T1000 (cell line): ENCODE results near the gene RBMS3.

Experiments used
- DNase-seq: peaks from one replicate; lab custom pipeline; 2025; ENCODE audit warnings: mixed read lengths; lab: John Stamatoyannopoulos, UW

The RBMS3 gene

GRCh38 chr3:29942297-29942696 lies 661.4 kb downstream of the RBMS3 start:
- no peak for DNase-seq

GRCh38 chr3:29949131-29949530 lies 668.3 kb downstream of the RBMS3 start:
- DNase-seq: no peak

DNA sequence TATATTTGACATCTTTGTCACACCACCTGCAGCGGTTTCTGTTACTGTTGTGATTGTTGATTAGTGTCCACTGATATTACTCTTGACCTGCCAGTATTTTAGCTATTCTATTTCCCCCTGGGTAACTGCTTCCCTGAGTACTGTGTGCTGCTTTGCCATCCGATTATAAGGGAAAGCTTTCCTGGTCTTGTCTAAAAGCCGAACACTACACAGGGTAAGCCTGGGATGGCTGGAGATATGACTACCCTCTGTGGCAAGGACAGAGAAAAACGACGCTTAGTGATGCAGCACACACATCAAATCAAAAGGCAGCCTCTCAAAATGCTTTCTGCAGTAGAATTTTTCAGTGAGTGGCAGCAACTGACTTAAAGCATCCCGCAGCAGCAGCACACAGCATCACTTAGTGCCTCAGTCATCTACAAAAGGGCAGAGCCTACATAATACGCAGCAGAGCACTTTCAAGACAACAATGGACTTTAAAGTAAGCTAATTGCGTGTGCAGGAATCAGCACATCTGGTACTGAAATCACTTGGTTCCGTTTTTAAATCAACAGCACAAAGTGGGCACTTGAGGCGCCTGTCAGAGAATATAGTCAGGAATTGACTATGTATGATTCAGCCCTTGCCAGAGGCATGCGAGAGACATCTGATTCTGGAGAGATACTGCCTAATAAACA lies 669.2 kb downstream of the RBMS3 start:
- no peak for DNase-seq

GRCh38 chr3:29952431-29952830 lies 671.6 kb downstream of the RBMS3 start:
- DNase-seq: no peak

DNA sequence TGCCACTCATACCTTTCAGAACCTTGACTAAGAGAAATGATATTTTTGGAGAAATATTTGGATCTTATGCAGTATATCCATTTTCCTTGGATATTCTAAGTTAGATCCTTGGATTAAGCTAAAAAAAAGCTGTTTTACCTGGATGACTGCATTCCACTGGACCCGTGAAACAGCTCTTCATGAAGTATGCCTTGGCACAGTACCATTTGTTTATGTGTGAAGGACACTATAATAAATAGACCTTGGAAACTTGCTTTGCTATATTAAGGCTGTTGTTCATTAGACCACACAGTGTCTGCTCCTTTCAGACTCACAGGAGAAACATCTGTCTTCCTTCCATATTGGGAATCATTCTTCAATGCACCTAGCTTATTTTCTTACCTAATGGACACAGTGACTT lies 674.5 kb downstream of the RBMS3 start:
- DNase-seq: no peak

GRCh38 chr3:29958816-29959215 lies 677.9 kb downstream of the RBMS3 start:
- no peak for DNase-seq

GRCh38 chr3:29971895-29972294 lies 691.0 kb downstream of the RBMS3 start:
- no peak for DNase-seq

DNA sequence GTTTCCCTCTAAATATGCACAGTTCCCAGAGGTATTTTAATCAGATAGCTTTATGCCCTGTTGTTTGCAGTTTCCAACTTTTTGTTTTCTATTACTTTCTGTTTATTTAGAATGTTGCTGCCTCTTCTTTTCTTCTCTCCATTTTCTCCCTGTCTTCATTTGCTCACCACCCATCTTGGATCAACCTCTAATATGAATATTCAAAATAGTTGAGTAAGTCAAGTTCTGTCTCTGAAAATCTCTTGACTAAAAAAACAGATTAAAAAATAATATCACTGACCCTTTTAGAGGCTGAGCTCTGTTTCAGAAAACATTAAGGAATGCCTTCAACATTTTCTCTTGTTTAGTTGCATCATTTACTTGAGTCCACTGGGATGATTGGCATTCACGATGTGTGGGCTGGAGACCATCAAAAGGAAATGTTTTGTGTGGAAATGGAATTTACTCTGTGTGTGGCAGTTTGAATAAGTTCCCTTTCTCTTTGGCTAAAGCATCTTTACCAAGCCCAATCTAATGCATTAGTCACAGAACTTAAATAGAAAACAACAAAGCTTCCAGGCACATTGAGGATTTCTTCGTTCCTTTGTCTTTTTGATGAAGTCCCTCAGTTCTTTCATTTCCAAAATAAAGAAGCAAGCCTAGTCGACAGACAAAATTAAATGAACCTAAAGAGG lies 691.6 kb downstream of the RBMS3 start:
- no peak for DNase-seq

GRCh38 chr3:29973763-29974162 lies 692.9 kb downstream of the RBMS3 start:
- no peak for DNase-seq

DNA sequence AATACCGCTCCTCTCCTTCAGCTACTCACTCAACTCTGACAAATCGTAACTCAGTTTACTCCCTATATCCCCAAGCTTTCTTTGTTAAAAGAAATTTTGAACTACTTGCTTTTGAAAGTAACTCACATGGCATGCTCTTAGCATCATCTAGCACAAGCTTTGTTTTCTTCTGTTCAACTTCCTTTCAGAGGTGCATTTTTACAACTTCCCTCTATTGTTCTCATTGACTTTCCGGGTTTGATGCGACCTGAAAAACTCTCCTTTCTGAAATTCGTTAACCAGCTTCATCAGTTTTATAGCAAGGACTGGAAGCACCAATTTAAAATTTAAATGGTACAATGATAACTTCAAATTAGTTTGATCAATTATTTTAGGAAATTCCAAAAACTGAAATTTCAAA lies 696.0 kb downstream of the RBMS3 start:
- no peak for DNase-seq

DNA sequence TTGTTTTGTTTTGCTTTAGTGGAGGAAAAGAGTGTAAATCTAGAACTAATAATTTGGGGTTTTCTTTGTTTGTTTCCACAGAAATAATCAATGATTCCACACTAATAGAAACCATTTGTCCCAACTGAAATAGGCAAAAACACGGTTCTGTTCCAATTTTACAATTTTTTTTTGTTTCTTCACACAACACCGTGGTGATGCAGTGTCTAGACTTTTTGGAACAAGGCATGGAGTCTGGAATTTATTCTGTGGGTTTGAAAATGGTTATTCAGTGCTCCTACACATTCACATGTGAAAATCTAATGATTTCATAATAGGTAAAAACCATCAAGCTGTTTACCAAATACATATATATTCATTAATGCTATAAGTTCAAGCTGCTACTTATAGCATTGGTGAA lies 696.5 kb downstream of the RBMS3 start:
- DNase-seq: no peak

GRCh38 chr3:29978036-29978435 lies 697.2 kb downstream of the RBMS3 start:
- no peak for DNase-seq

GRCh38 chr3:29991198-29991597 lies 710.3 kb downstream of the RBMS3 start:
- DNase-seq: no peak

- no peak for DNase-seq
Observed at GRCh38 chr3:30002797-30003196, 721.9 kb downstream of the RBMS3 start.

- no peak for DNase-seq
Observed at GRCh38 chr3:30003741-30004140, 722.9 kb downstream of the RBMS3 start.

DNA sequence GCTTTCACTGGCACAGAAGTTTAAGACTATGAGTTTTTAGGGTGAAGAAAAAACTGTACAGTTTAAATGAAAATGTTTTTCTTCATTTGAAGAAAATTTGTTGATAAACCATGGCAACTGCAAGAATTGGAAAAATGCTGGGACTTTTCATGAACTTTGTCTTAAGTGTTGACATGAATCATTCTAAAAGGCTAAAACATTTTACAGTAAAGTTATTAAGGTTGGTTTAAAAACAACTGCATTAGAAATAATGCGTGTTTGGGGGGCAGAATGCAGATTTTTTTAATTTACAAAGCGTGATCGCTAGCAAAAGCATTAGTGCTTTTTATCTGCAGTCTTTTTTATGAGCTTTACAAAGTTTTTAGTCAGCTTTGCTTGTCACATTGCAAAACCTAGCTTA lies 723.6 kb downstream of the RBMS3 start:
- no peak for DNase-seq

DNA sequence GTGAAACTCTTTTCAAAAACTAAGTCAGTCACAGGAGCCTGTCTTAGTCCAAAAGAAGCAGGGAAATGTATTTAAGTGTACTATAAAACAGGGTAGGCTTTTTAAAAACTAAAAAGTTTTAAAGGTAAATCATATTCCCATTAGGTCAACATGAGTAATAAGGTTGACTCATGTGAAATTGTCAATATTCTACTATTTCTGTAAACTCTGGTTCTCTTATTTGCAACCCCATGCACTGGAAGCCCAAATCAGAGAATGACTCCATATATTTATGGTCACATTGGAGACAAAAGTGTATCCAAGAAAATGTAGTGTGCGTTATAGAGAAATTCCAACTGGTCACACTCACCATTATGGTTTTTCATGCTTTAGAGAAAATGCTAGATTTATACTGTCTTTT lies 725.2 kb downstream of the RBMS3 start:
- no peak for DNase-seq

GRCh38 chr3:30007668-30008067 lies 726.8 kb downstream of the RBMS3 start:
- no peak for DNase-seq

GRCh38 chr3:30011237-30011803 lies 730.4 kb downstream of the RBMS3 start:
- no peak for DNase-seq

DNA sequence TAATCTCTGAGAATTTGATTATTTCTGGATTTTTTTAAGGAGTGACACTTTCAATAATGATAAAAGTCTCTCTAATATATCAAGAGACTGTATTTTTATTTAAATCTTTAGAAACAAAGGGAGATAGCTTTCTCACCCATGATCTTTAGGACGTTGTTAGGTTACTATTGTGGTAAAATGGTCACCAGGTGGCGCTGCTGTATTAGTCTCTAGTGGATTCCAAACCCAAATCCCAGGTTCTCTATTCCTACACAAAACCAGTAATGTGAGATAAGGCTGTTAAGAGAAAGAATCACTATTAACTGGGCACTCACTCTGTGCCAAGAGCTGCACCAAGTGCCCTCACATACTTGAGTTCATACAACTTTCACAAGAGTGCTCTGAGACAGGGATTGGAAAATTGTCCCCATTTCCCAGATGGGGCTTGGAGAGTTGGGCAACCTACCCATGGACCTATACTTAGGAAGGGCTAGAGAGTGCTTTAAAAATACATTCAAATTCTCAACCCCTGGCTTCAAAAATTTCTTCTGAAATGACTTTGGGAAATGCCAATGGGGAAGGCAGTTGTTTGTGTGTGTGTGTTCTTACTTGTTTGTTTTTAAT lies 732.2 kb downstream of the RBMS3 start:
- peak; percentile 66 for DNase-seq

GRCh38 chr3:30017901-30018300 lies 737.0 kb downstream of the RBMS3 start:
- DNase-seq: no peak

- no peak for DNase-seq
Observed at GRCh38 chr3:30020380-30020779, 739.5 kb downstream of the RBMS3 start.

GRCh38 chr3:30024466-30024865 lies 743.6 kb downstream of the RBMS3 start:
- DNase-seq: no peak
